Nephron (organoid): ENCODE data around the gene EHBP1.

Source experiments
- H3K27ac Mint-ChIP-seq, 3 experiments: 2 replicates each; pipeline ENCODE4 v1.8.0; 2020; ENCODE audit warnings: mixed read lengths in 3 of 3, mild to moderate bottlenecking in 2 of 3, moderate library complexity in 1 of 3
- H3K27me3 Mint-ChIP-seq: 2 replicates; pipeline ENCODE4 v1.8.0; 2021; ENCODE audit warnings: low read depth, mild to moderate bottlenecking, moderate library complexity, mixed read lengths
- H3K36me3 Mint-ChIP-seq: 2 replicates; pipeline ENCODE4 v1.8.0; 2020; ENCODE audit warnings: low read depth, mixed read lengths
- H3K4me1 Mint-ChIP-seq: 2 replicates; pipeline ENCODE4 v1.8.0; 2020; ENCODE audit warnings: mixed read lengths
- H3K4me3 Mint-ChIP-seq, 3 experiments: 2 replicates each; pipeline ENCODE4 v1.8.0; 2020; ENCODE audit warnings: mild to moderate bottlenecking in 3 of 3, mixed read lengths in 3 of 3, moderate library complexity in 2 of 3
- H3K9me3 Mint-ChIP-seq: 2 replicates; pipeline ENCODE4 v1.8.0; 2020; ENCODE audit warnings: mixed read lengths
- TF ChIP-seq, protein P1 (sequence below), 3 experiments: fragments of 200-600 bp; sonication (generic); IDR thresholded peaks; one replicate each; pipeline ENCODE4 v1.5.0; 2021; ENCODE audit warnings: antibody characterized with exemption in 3 of 3; ENCODE audit not compliant: unreplicated experiment in 3 of 3

Gene EHBP1

DNA sequence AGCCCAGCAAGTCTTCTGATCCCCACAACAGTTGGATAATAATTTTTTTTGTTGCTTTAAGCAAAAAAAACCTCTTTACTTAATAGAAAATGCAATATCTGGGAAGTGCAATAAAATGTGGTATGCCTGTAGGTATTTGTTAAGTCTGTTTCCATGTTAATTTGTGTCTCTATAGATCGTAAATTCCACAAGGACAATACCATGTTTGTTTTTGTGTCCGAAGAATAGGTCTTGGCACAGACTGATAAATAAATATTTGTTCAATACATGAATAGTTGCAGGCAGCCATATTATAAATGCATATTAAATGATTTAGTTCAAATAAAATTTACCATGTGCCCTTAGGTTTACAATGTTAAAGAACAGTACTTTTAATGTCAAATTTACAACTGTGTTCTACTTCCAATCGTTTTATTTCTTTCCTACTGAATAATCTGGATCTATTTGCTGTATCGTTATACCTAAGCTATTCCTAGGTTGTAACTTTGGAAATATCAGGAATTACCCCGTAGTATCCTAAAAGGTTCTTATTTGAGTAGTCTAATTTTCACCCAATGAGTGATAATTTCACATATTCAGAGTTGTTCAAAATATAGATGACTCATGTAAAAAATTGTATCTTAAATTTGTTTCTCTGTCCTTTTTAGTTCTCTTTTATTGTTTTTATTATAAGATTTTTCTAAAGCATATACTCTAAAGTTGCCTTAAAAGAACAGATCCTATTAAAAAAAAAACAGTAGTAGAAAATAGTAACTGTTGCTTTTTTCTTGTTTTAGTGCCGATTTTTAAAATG, 151.8 kb downstream of the EHBP1 start:
- TF ChIP-seq, protein P1, sequence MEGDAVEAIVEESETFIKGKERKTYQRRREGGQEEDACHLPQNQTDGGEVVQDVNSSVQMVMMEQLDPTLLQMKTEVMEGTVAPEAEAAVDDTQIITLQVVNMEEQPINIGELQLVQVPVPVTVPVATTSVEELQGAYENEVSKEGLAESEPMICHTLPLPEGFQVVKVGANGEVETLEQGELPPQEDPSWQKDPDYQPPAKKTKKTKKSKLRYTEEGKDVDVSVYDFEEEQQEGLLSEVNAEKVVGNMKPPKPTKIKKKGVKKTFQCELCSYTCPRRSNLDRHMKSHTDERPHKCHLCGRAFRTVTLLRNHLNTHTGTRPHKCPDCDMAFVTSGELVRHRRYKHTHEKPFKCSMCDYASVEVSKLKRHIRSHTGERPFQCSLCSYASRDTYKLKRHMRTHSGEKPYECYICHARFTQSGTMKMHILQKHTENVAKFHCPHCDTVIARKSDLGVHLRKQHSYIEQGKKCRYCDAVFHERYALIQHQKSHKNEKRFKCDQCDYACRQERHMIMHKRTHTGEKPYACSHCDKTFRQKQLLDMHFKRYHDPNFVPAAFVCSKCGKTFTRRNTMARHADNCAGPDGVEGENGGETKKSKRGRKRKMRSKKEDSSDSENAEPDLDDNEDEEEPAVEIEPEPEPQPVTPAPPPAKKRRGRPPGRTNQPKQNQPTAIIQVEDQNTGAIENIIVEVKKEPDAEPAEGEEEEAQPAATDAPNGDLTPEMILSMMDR (IDR thresholded peaks at IDR 0.05; ENCODE audit: unreplicated experiment in 3 of 3): no peak
- Mint-ChIP-seq H3K9me3 (peaks cover 10% of the 10 kb centered on the region), H3K4me1 (no peaks in the 10 kb centered on the region), H3K4me3 (no peak overlapping the region), H3K27ac (no peak overlapping the region), H3K27me3 (no peaks in the 10 kb centered on the region), H3K36me3 (peaks cover 32% of the 10 kb centered on the region)

DNA sequence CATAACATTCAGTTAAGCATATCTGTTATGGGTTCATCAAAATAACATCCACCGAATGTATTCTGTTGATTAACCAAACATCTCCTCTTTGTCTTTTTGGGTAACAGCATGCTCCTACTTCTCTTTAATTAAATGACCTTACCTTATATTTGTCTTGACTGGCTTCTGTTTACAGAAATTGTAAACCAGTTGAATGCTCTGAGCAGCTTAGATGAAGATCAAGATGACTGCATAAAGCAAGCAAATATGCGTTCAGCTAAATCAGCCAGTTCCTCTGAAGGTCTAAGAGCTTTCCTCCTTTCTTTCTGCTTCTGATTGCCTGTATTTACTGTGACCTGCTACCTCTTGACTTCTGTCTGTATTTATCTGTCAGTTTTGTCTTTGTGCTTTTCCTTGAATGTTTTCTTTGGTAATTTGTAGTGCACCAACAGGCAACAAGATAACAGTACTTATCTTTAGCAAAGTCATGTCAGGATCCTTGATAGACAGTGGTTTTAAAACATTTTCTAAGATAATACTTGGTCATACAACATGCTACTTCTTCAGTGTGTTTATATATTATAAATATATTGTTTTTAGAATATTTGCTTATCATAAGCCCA, 152.8 kb downstream of the EHBP1 start:
- no peaks in the 10 kb centered on the region for H3K27me3 Mint-ChIP-seq
- H3K4me1 Mint-ChIP-seq: no peaks in the 10 kb centered on the region
- no peak overlapping the region for H3K27ac Mint-ChIP-seq
- peaks cover 7% of the 10 kb centered on the region for H3K9me3 Mint-ChIP-seq
- peaks cover 29% of the 10 kb centered on the region for H3K36me3 Mint-ChIP-seq
- TF ChIP-seq, protein P1 (IDR thresholded peaks at IDR 0.05; ENCODE audit: unreplicated experiment in 3 of 3): no peak
- H3K4me3 Mint-ChIP-seq: no peak overlapping the region

DNA sequence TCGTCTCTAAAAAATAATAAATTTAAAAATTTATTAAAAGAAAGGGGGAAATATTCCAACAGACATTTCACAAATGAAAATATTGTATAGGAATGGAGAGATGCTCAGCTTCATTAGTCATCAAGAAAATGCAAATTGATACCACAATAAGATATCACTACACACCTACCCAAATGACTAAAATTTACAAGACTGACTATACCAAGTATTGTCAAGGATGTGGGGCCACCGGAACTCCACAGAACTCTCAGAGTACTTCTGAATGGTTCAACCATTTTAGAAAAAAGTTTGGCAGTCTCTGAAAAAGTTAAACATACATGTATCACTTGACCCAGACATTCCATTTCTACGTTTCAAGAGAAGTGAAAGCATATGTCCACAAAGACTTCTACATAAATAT, 163.4 kb downstream of the EHBP1 start:
- TF ChIP-seq, protein P1 (IDR thresholded peaks at IDR 0.05; ENCODE audit: unreplicated experiment in 3 of 3): no peak
- Mint-ChIP-seq H3K27ac (no peak overlapping the region), H3K4me3 (no peak overlapping the region), H3K36me3 (peaks cover 70% of the 10 kb centered on the region), H3K9me3 (peaks cover 16% of the 10 kb centered on the region), H3K4me1 (no peaks in the 10 kb centered on the region), H3K27me3 (no peaks in the 10 kb centered on the region)

DNA sequence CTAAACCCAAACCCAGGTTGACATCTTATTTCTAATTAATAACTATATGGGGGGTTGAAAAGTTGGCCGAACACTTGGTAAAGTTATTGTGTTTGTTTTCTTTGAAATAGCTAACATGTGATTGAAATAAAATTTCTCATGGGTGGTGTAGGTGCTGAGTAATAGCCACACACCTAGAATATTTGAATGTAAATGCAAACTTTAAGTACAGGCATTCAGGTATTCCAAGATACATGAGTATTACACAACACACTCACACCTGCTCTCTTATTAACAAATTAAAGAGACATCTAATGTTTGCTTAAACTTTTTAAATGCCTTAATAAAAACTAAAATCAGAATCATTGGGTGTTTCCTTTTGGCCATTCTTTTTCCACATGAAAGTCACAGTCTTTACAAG, 165.5 kb downstream of the EHBP1 start:
- peaks cover 73% of the 10 kb centered on the region for H3K36me3 Mint-ChIP-seq
- H3K27me3 Mint-ChIP-seq: no peaks in the 10 kb centered on the region
- TF ChIP-seq, protein P1 (IDR thresholded peaks at IDR 0.05; ENCODE audit: unreplicated experiment in 3 of 3): no peak
- no peaks in the 10 kb centered on the region for H3K4me1 Mint-ChIP-seq
- no peak overlapping the region for H3K27ac Mint-ChIP-seq
- no peak overlapping the region for H3K4me3 Mint-ChIP-seq
- H3K9me3 Mint-ChIP-seq: peaks cover 34% of the 10 kb centered on the region

DNA sequence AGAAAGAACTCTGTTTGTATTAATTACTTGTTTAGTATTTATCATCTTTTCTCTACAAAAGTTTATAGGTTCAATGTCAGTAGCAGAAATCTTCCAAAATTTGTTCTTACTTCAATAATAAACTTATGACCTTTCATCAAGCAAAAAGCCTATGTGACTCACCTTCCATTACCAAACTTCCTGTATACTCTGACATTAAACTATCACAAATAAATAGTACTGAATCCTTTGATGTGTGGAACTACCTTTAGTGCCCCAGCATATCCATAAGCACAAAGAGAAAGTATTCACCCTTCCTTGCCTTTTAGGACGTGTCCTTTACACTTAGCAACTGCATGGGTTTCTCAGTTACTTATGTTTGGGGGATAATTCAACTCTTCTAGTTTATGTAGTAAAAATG, 166.0 kb downstream of the EHBP1 start:
- peaks cover 73% of the 10 kb centered on the region for H3K36me3 Mint-ChIP-seq
- H3K4me1 Mint-ChIP-seq: no peaks in the 10 kb centered on the region
- H3K27me3 Mint-ChIP-seq: no peaks in the 10 kb centered on the region
- TF ChIP-seq, protein P1 (IDR thresholded peaks at IDR 0.05; ENCODE audit: unreplicated experiment in 3 of 3): no peak
- H3K9me3 Mint-ChIP-seq: peaks cover 38% of the 10 kb centered on the region
- H3K27ac Mint-ChIP-seq: no peak overlapping the region
- H3K4me3 Mint-ChIP-seq: no peak overlapping the region

DNA sequence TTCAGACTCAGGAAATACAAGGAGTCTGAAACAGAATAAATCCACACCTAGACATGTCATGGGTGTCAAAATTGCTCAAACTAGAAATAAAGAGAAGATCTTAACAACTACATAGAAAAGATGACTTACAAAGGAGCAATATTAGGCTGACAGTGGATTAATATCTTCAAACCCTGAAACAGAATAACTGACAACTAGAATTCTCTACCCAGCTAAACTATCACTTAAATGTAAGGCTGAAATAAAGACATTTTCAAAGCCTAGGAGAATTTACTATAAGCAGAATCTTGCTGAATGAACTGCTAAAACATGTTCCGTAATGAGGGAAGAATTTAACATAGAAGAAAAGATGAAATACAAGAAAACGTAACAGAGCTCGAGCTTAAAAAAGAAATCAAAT, 168.1 kb downstream of the EHBP1 start:
- H3K27me3 Mint-ChIP-seq: no peaks in the 10 kb centered on the region
- no peak overlapping the region for H3K27ac Mint-ChIP-seq
- no peaks in the 10 kb centered on the region for H3K4me1 Mint-ChIP-seq
- peaks cover 79% of the 10 kb centered on the region for H3K36me3 Mint-ChIP-seq
- TF ChIP-seq, protein P1 (IDR thresholded peaks at IDR 0.05; ENCODE audit: unreplicated experiment in 3 of 3): no peak
- peaks cover 58% of the 10 kb centered on the region for H3K9me3 Mint-ChIP-seq
- H3K4me3 Mint-ChIP-seq: no peak overlapping the region
